GM20431 (cell line): ENCODE results near the gene PITPNC1.
"Not testable (repeated sequence)": the region's sequence is repeated elsewhere in the genome, so short reads cannot be mapped to it uniquely, and the experiment has no call there.

ENCODE experiments used
- in situ Hi-C: fragments of 300-500 bp; cut with MseI, MboI; formaldehyde crosslinking; loops from one replicate; pipeline ENCODE4 v1.15.0; 2020; ENCODE audit warnings: low sequenced_read_pairs; ENCODE audit not compliant: unreplicated experiment

The PITPNC1 gene

GRCh38 chr17:67725807-67726206, 348.7 kb downstream of the PITPNC1 start:
- in situ Hi-C loops, result no loop called here

- in situ Hi-C loops, result not testable (repeated sequence)
Observed at GRCh38 chr17:67727152-67728039, 350.3 kb downstream of the PITPNC1 start.

GRCh38 chr17:67729903-67730302, 352.8 kb downstream of the PITPNC1 start:
- in situ Hi-C loops, result no loop called here

- in situ Hi-C loops, result no loop called here
Observed at GRCh38 chr17:67730731-67731130, 353.6 kb downstream of the PITPNC1 start.

GRCh38 chr17:67733449-67733848, 356.4 kb downstream of the PITPNC1 start:
- in situ Hi-C loops, result no loop called here

GRCh38 chr17:67737145-67737544, 360.1 kb downstream of the PITPNC1 start:
- in situ Hi-C loops, result no loop called here

- in situ Hi-C loops, result no loop called here
Observed at GRCh38 chr17:67742025-67742424, 364.9 kb downstream of the PITPNC1 start.
